ENCODE data around the gene CNTN5. TPM values are rescaled to one million over a fixed set of nuclear protein-coding genes. Genes with fewer than 3 reads are reported as not detected.

CNTN5 gene
- total RNA-seq, 2 donors from 2014 or later, result 0.78 TPM; not detected in 1

- Histone ChIP-seq H3K4me3 (no peak overlapping the region), H3K36me3 (replicated peaks in 1 of 2; ENCODE audit: insufficient read depth in 1 of 2, low read depth in 2 of 2) (no peaks in the 10 kb centered on the region), H3K4me1 (no peaks in the 10 kb centered on the region), H3K9me3 (no peaks in the 10 kb centered on the region), H3K27me3 (no peaks in the 10 kb centered on the region), H3K27ac (no peak overlapping the region)
- DNase-seq, result no peak
- 49 to 53% methylated on average over 1 of the region's 1 CpG for WGBS, 2 donors
- ATAC-seq, result no peak
- intact Hi-C loops (cut with DNase I), result no loop called here
- TF ChIP-seq CTCF (IDR thresholded peaks at IDR 0.05), result no peak
- TF ChIP-seq POLR2A (IDR thresholded peaks at IDR 0.05), result no peak
These were observed 172.0 kb downstream of the CNTN5 start for GRCh38 chr11:99192716-99193115.

- no peaks in the 10 kb centered on the region for H3K36me3 ChIP-seq (replicated peaks in 1 of 2; ENCODE audit: insufficient read depth in 1 of 2, low read depth in 2 of 2)
- TF ChIP-seq POLR2A (IDR thresholded peaks at IDR 0.05) (no peak), CTCF (IDR thresholded peaks at IDR 0.05) (no peak)
- ATAC-seq, result no peak
- WGBS, 2 donors, result 31 to 42% methylated on average over 1 of the region's 1 CpG
- no peaks in the 10 kb centered on the region for H3K4me1 ChIP-seq
- H3K4me3 ChIP-seq, result no peak overlapping the region
- H3K27me3 ChIP-seq, result no peaks in the 10 kb centered on the region
- no peak for DNase-seq
- no peaks in the 10 kb centered on the region for H3K9me3 ChIP-seq
- intact Hi-C loops (cut with DNase I), result no loop called here
- H3K27ac ChIP-seq, result no peak overlapping the region
These were observed 176.7 kb downstream of the CNTN5 start for GRCh38 chr11:99197477-99197876.

- no peaks in the 10 kb centered on the region for H3K36me3 ChIP-seq (replicated peaks in 1 of 2; ENCODE audit: insufficient read depth in 1 of 2, low read depth in 2 of 2)
- no peaks in the 10 kb centered on the region for H3K9me3 ChIP-seq
- 23 to 27% methylated on average over 3 of the region's 3 CpGs for WGBS, 2 donors
- H3K4me1 ChIP-seq, result no peaks in the 10 kb centered on the region
- DNase-seq, result no peak
- no peaks in the 10 kb centered on the region for H3K27me3 ChIP-seq
- no peak overlapping the region for H3K4me3 ChIP-seq
- no peak for TF ChIP-seq CTCF (IDR thresholded peaks at IDR 0.05)
- no peak for TF ChIP-seq POLR2A (IDR thresholded peaks at IDR 0.05)
- no peak overlapping the region for H3K27ac ChIP-seq
- intact Hi-C loops (cut with DNase I), result no loop called here
- ATAC-seq, result no peak
These were observed 177.5 kb downstream of the CNTN5 start for GRCh38 chr11:99198215-99198614.

- no peak for TF ChIP-seq POLR2A (IDR thresholded peaks at IDR 0.05)
- TF ChIP-seq CTCF (IDR thresholded peaks at IDR 0.05), result no peak
- WGBS, 2 donors, result 53 to 56% methylated on average over 3 of the region's 3 CpGs
- no peak overlapping the region for H3K4me3 ChIP-seq
- intact Hi-C loops (cut with DNase I), result no loop called here
- H3K27me3 ChIP-seq, result no peaks in the 10 kb centered on the region
- no peak for ATAC-seq
- no peaks in the 10 kb centered on the region for H3K9me3 ChIP-seq
- H3K27ac ChIP-seq, result no peak overlapping the region
- H3K36me3 ChIP-seq (replicated peaks in 1 of 2; ENCODE audit: insufficient read depth in 1 of 2, low read depth in 2 of 2), result no peaks in the 10 kb centered on the region
- H3K4me1 ChIP-seq, result no peaks in the 10 kb centered on the region
- no peak for DNase-seq
These were observed 178.6 kb downstream of the CNTN5 start for GRCh38 chr11:99199341-99199740.

GRCh38 chr11:99200720-99201119 is 180.0 kb downstream of the CNTN5 start:
- no peaks in the 10 kb centered on the region for H3K27me3 ChIP-seq
- no peaks in the 10 kb centered on the region for H3K36me3 ChIP-seq (replicated peaks in 1 of 2; ENCODE audit: insufficient read depth in 1 of 2, low read depth in 2 of 2)
- TF ChIP-seq CTCF (IDR thresholded peaks at IDR 0.05) (no peak), POLR2A (IDR thresholded peaks at IDR 0.05) (no peak)
- 52 to 63% methylated on average over 3 of the region's 3 CpGs for WGBS, 2 donors
- ATAC-seq, result no peak
- no peaks in the 10 kb centered on the region for H3K9me3 ChIP-seq
- DNase-seq, result no peak
- intact Hi-C loops (cut with DNase I), result no loop called here
- no peak overlapping the region for H3K27ac ChIP-seq
- no peak overlapping the region for H3K4me3 ChIP-seq
- H3K4me1 ChIP-seq, result no peaks in the 10 kb centered on the region
